Activated CD4-positive, alpha-beta T cell treated with anti-CD3 and anti-CD28 coated beads for 24 hours (primary cell): ENCODE results near the gene SPDYE2B.
"Not testable (repeated sequence)": the region's sequence is repeated elsewhere in the genome, so short reads cannot be mapped to it uniquely, and the experiment has no call there.

Experiments used
- DNase-seq, 2 donors: peaks; one replicate each; pipeline ENCODE4 v3.0.0-alpha.2; 2020; ENCODE audit warnings: low read depth in 2 of 2

The SPDYE2B gene

DNA sequence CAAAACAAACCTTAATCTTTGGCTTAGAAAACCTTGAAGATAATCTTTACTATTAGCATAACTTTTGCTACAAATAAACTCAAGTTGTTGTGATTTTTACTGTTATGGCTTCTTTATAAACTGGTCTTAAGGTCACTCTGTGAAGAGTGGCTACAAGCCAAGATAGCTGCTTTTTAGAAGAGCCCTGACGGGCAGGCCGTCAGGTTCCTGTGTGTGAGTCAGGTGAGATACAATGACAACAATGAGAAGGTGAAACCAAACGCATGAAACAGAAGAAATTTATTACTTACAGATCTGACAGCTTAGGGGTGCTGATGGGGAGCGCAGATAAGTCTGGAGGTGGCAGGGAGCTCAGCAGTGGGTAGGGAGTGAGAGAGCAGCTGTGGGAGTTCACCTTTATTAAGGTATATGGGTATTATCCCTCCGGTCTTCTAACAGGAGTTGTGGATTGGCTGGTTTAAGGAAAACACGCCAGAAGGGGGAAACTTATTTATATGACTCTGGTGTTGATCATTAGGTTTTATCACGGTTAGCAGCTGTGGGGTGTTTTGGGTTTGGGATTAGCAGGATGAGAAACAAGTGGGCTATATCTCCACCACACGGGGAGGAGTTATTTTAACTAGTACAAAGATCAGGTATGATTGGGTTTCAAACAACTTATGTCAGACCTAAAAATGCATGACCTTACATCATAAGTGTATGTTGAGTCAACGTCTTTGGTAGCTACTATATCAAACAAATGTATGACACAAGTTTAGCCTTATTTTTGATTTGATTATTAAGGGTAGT is 49.0 kb downstream of the SPDYE2B start:
- DNase-seq: not testable (repeated sequence)
